Astrocyte of the cerebellum (primary cell): ENCODE results near the gene SKAP1.
"Not testable (repeated sequence)": the region's sequence is repeated elsewhere in the genome, so short reads cannot be mapped to it uniquely, and the experiment has no call there.

Experiments
- DNase-seq: peaks from one replicate; pipeline ENCODE4 v3.0.0-alpha.2; 2011; ENCODE audit warnings: low read depth
- H3K4me3 ChIP-seq: 2 replicates; pipeline ENCODE4 v1.5.1; 2011; ENCODE audit warnings: mild to moderate bottlenecking, low read depth, low read length, moderate library complexity
- CTCF ChIP-seq: IDR thresholded peaks from 2 replicates; pipeline ENCODE4 v1.5.1; 2012; ENCODE audit warnings: low read length, low read depth, moderate library complexity, mild to moderate bottlenecking; ENCODE audit errors: missing control alignments
- in situ Hi-C: cut with HindIII; loops from 2 replicates; pipeline ENCODE4 v1.10.0; 2017; ENCODE audit warnings: low sequenced_read_pairs

SKAP1 gene

GRCh38 chr17:48191362-48191761 is 238.7 kb downstream of the SKAP1 start:
- no peak for DNase-seq
- no peak overlapping the region for H3K4me3 ChIP-seq
- TF ChIP-seq CTCF: no peak
- in situ Hi-C loops: no loop called here

- TF ChIP-seq CTCF: no peak
- in situ Hi-C loops: no loop called here
- DNase-seq: no peak
- H3K4me3 ChIP-seq: no peak overlapping the region
Measured at GRCh38 chr17:48190871-48191270, 239.1 kb downstream of the SKAP1 start.

GRCh38 chr17:48187872-48188608 is 242.0 kb downstream of the SKAP1 start:
- TF ChIP-seq CTCF: no peak
- H3K4me3 ChIP-seq: no peak overlapping the region
- in situ Hi-C loops: no loop called here
- DNase-seq: no peak

GRCh38 chr17:48186317-48186716 is 243.7 kb downstream of the SKAP1 start:
- in situ Hi-C loops: not testable (repeated sequence)

GRCh38 chr17:48184721-48185120 is 245.3 kb downstream of the SKAP1 start:
- no peak for TF ChIP-seq CTCF
- no peak for DNase-seq
- in situ Hi-C loops: no loop called here
- H3K4me3 ChIP-seq: no peak overlapping the region

More at GRCh38 chr17:48186317-48186716, 243.7 kb downstream of the SKAP1 start:
- H3K4me3 ChIP-seq, DNase-seq: not testable (repeated sequence)

- no peak for DNase-seq
- TF ChIP-seq CTCF: peak; percentile 59
Measured at GRCh38 chr17:48181653-48182052, 248.4 kb downstream of the SKAP1 start.

GRCh38 chr17:48180842-48181629 is 249.0 kb downstream of the SKAP1 start:
- DNase-seq: no peak
- TF ChIP-seq CTCF: no peak
- no peak overlapping the region for H3K4me3 ChIP-seq
- in situ Hi-C loops: no loop called here

More at GRCh38 chr17:48181653-48182052, 248.4 kb downstream of the SKAP1 start:
- H3K4me3 ChIP-seq: no peak overlapping the region
- in situ Hi-C loops: no loop called here
